Umbilical cord (tissue), 2 donors: ENCODE measurements around the gene MARCHF9. TPM values are rescaled to one million over a fixed set of nuclear protein-coding genes. Genes with fewer than 3 reads are reported as not detected.
A peak's percentile ranks its signal among the peaks of the same experiment; 100 is the strongest.

Experiments
- DNase-seq: peaks from one replicate; pipeline ENCODE4 v3.0.0-alpha.2; 2015; ENCODE audit warnings: low spot score
- total RNA-seq: library from RNA; depleted of rRNA; stranded (reverse); fragments of >200 nt; gene quantifications from one replicate; pipeline ENCODE4 v1.2.3, GENCODE V29; 2014; ENCODE audit warnings: low replicate concordance; ENCODE audit not compliant: insufficient read depth

The MARCHF9 gene
- total RNA-seq, 1 donor from 2014 or later, result 7.7 TPM

DNA sequence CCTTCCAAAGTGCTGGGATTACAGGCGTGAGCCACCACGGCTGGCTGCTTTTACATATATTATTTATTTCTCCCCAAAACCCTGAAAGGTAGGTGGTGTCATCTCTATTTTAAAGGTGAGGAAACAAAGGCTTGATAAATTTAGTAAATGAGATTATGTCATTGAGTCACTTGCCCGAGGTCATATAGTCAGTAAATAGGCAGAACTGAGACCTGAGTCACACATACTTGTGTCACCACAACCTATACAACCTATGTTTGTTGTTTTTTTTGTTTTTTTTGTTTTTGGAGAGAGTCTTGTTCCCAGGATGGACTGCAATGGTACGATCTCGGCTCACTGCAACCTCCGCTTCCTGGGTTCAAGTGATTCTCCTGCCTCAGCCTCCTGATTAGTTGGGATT, 40.5 kb downstream of the MARCHF9 start:
- DNase-seq, result no peak

DNA sequence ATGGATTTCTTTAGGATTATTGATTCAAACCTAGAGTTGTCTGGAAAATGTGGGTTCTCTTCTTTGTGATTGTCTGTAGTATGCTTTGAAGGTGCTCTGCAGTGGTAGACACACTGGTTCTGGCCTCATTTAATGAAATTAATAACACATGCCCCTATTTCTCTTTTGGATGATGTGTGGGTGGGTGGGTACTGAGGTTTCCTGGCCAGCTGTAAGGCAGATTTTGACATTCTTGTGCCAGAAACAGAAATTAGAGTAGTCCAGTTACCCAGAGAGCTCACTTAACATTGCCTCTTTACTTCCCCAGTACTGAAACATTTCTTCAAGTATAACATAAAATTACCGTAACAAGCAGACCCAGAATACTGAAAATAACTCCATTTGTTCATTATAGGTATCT, 42.1 kb downstream of the MARCHF9 start:
- no peak for DNase-seq

DNA sequence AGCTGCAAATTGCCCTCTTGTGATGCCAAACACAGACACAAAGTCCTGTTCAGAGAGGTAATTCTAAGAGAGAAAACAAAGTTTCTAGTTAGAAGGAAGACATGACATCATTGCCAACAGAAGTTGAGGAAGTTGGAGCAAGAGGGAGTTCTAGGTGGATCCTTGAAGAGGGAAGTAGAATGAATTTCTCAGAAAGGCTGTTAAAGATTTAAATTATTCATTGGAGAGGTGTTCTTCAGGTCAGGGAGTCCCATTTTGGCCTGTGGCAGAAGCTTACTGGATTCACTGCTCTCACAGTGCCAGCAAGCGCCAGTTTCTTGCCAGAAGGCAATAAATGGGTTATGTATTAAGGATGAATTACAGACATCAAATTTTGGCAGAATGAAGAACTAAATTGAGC, 43.0 kb downstream of the MARCHF9 start:
- DNase-seq, result no peak

DNA sequence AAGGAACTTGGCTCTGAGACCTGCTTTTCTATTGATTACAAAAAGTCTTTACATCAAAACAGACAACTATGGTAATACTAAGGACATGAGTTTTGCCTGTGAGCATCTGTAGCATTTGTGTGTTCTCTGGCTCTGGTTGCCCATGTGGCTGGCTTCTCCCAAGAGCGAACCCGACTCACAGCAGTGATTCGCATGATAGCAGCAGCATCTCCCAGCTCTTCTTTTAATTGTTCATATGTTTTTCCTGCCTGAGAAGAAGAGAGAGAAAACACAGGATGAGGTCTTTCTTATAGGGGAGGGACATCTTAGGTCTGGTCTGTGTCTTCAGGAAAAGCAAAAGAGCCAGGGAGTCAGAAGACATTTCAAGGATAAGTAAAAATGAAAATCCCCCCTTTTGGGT, 46.1 kb downstream of the MARCHF9 start:
- DNase-seq, result no peak

DNA sequence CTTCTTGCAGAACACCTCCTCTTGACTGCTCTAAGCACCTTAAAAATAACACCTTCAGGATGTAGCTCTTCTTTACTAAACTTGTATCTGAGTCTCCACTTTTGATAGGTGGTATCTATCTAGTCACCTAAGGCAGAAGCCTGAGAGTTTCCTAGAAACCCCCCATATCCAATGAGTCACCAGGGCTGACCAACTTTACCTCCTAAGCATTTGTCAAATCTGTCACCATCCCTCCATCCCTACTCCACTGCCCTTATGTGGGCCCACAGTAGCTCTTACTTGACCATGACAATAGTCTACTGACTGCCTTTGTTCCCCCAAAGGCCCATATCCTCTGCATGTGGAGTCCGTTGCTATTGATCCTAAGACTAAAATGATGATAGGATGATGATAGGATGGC, 47.7 kb downstream of the MARCHF9 start:
- no peak for DNase-seq

DNA sequence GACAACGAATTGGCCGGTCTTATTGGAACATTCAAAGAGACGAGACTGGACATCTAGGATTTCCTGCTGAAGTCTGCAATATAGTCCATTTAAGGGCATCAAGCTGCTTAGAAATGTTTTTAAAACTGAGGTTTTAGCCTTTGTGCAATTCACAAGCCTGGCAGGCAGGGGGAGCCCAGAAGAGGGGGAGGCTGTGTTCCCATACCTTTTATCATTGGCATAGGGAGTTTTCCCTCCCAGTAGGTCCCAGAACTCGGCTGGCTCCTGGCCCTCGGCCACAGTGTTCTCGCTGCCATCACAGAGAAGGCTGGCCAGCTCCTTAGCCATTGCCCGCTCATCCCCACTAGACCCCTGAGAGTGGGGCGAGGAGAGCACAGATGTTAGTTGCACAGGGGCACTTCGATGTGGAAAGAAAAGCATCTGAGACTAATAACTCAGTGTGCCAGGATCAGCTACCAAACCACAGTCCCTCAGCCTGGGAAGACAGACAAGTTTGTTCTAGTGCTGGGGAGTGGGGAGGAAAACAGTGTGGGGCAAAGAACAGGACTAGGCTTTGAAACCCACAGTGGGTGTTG, 48.5 kb downstream of the MARCHF9 start:
- DNase-seq, result peak; percentile 43

DNA sequence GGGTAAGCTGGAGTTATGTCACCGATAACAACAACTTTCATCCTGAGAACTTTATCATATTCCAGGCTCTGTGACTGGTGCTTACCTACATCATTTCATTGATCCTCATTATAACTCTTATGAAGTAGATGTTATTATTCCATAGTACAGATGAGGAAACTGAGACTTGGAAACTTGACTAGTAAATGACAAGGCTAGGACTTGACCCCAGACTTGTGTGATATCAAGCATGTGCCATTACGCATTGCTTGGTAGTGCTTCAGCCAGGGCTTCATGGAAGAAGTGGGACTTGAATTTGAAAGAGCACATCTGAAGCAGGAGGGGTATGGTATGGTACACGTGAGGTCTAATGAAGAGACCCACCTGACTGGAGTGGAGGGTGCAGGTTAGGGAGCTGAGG, 51.8 kb downstream of the MARCHF9 start:
- DNase-seq, result no peak

DNA sequence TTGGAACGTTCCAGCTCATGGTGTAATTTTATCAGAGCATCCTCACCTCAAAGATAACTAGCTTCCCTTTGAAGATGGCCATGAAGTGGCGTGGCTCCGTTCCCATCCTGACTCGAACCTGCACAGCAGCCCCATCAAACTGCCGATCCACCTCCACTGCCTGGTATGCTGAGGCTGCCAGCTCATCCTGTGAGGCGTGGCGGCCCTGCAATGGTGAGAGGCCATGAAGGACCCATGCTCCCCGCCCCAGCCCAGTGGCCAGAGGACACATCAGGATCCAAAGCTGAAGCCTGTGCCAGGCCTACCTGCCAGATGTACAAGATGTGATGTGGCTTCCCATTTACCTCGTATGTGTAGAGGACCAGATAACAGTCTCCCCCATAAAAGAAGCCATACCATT, 52.4 kb downstream of the MARCHF9 start:
- DNase-seq, result no peak

DNA sequence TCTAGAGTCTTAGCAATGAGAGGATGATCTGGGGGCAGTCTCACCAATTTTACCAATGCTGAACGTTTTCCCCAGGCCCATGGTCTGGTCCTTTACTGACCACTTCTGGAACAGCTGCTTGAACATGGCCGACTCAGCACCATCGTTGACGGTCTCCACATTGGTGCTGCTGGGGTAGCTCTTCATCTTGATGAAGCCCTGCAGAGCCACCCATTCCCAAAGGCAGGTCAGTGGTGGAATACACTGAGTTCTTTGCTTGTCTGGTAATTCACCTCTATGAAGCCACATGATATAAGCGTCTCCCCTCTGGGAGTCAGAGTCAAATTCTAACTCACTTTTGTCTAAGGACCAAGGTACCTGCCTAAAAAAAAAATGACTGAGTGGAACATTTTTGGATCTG, 53.4 kb downstream of the MARCHF9 start:
- no peak for DNase-seq

DNA sequence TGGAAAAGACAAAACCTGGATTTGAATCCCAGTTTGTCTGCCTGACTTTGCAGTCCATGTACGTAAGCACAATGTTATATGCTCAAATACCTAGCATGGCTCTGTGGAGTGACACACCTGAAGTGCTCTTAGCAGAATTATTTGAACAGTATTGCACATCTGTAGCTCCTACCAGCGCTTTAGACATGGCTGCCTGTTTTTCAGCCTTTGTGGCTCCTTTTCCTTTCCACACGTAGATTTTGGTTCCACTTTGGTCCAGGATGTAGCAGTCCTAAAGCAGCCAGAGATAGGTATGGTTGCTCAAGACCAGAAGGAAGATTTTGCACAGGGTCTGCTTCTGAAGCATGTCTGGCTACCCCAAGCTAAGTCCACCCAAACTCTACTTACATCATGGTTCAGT, 54.5 kb downstream of the MARCHF9 start:
- no peak for DNase-seq

Other genes starting within 250 kb of the MARCHF9 start
- gene DDIT3, start 234.6 kb upstream of the MARCHF9 start, total RNA-seq, result 20.7 TPM
- gene MBD6, start 232.3 kb upstream of the MARCHF9 start, total RNA-seq, result 1.9 TPM
- gene DCTN2, start 207.9 kb upstream of the MARCHF9 start, total RNA-seq, result 64.0 TPM
- gene KIF5A, start 205.1 kb upstream of the MARCHF9 start, total RNA-seq, result 2.2 TPM
- 12.5 TPM for gene PIP4K2C, start 163.9 kb upstream of the MARCHF9 start, total RNA-seq
- gene DTX3, start 150.3 kb upstream of the MARCHF9 start, total RNA-seq, result 17.6 TPM
- gene ARHGEF25, start 143.7 kb upstream of the MARCHF9 start, total RNA-seq, result 101 TPM
- gene B4GALNT1, start 121.9 kb upstream of the MARCHF9 start, total RNA-seq, result 1.4 TPM
- gene OS9, start 61.0 kb upstream of the MARCHF9 start, total RNA-seq, result 150 TPM
- gene AGAP2, start 16.4 kb upstream of the MARCHF9 start, total RNA-seq, result 1.4 TPM
- 50.1 TPM for gene TSPAN31, start 10.1 kb upstream of the MARCHF9 start, total RNA-seq
- gene CDK4, start 2.8 kb upstream of the MARCHF9 start, total RNA-seq, result 62.1 TPM
- not detected for gene CYP27B1, start 12.0 kb downstream of the MARCHF9 start, total RNA-seq
- not detected for gene METTL1, start 17.0 kb downstream of the MARCHF9 start, total RNA-seq
- gene EEF1AKMT3, start 17.5 kb downstream of the MARCHF9 start, total RNA-seq, result 1.4 TPM
- 7.0 TPM for gene TSFM, start 27.7 kb downstream of the MARCHF9 start, total RNA-seq
- 7.0 TPM for gene AVIL, start 63.6 kb downstream of the MARCHF9 start, total RNA-seq
- gene CTDSP2, start 91.6 kb downstream of the MARCHF9 start, total RNA-seq, result 68.4 TPM
- 36.1 TPM for gene ATP23, start 186.5 kb downstream of the MARCHF9 start, total RNA-seq